ENCODE measurements around the gene PKNOX2.
A peak's percentile ranks its signal among the peaks of the same experiment; 100 is the strongest.

PKNOX2 gene

GRCh38 chr11:125262194-125262829, 97.8 kb downstream of the PKNOX2 start:
- Histone ChIP-seq H3K27me3 (ENCODE audit: control insufficient read depth in 1 of 2, insufficient read depth in 2 of 2, low read length in 2 of 2) (peaks cover 0 to 3% of the 10 kb centered on the region in 2 donors), H3K27ac (ENCODE audit: low read length) (no peak overlapping the region), H3K4me1 (ENCODE audit: control insufficient read depth, insufficient read depth, low read length) (peaks cover 17% of the 10 kb centered on the region)

GRCh38 chr11:125262830-125263218, 98.3 kb downstream of the PKNOX2 start:
- Histone ChIP-seq H3K27ac (ENCODE audit: low read length) (no peak overlapping the region), H3K4me1 (ENCODE audit: control insufficient read depth, insufficient read depth, low read length) (peaks cover 17% of the 10 kb centered on the region), H3K9me3 (ENCODE audit: control insufficient read depth in 2 of 2, low read length in 2 of 2) (no peaks in the 10 kb centered on the region), H3K4me3 (ENCODE audit: low read length in 2 of 2) (peak overlapping the region in 1 of 2 donors; percentile 47), H3K9ac (ENCODE audit: low read length in 2 of 2) (no peak overlapping the region), H3K36me3 (ENCODE audit: control insufficient read depth in 2 of 2, insufficient read depth in 2 of 2, low read length in 2 of 2) (no peaks in the 10 kb centered on the region), H3K27me3 (ENCODE audit: control insufficient read depth in 1 of 2, insufficient read depth in 2 of 2, low read length in 2 of 2) (peaks cover 0 to 3% of the 10 kb centered on the region in 2 donors)

More at GRCh38 chr11:125262194-125262829, 97.8 kb downstream of the PKNOX2 start:
- no peak overlapping the region for H3K9ac ChIP-seq (ENCODE audit: low read length in 2 of 2)
- no peak overlapping the region for H3K4me3 ChIP-seq (ENCODE audit: low read length in 2 of 2)
- H3K9me3 ChIP-seq (ENCODE audit: control insufficient read depth in 2 of 2, low read length in 2 of 2): no peaks in the 10 kb centered on the region
- no peaks in the 10 kb centered on the region for H3K36me3 ChIP-seq (ENCODE audit: control insufficient read depth in 2 of 2, insufficient read depth in 2 of 2, low read length in 2 of 2)

GRCh38 chr11:125263268-125263790, 98.8 kb downstream of the PKNOX2 start:
- Histone ChIP-seq H3K9ac (ENCODE audit: low read length in 2 of 2) (no peak overlapping the region), H3K4me1 (ENCODE audit: control insufficient read depth, insufficient read depth, low read length) (peaks cover 17% of the 10 kb centered on the region), H3K27me3 (ENCODE audit: control insufficient read depth in 1 of 2, insufficient read depth in 2 of 2, low read length in 2 of 2) (peaks cover 0 to 3% of the 10 kb centered on the region in 2 donors), H3K9me3 (ENCODE audit: control insufficient read depth in 2 of 2, low read length in 2 of 2) (no peaks in the 10 kb centered on the region), H3K27ac (ENCODE audit: low read length) (no peak overlapping the region), H3K36me3 (ENCODE audit: control insufficient read depth in 2 of 2, insufficient read depth in 2 of 2, low read length in 2 of 2) (no peaks in the 10 kb centered on the region), H3K4me3 (ENCODE audit: low read length in 2 of 2) (peak overlapping the region in 1 of 2 donors; percentile 47)

- H3K9me3 ChIP-seq (ENCODE audit: control insufficient read depth in 2 of 2, low read length in 2 of 2): no peaks in the 10 kb centered on the region
- H3K9ac ChIP-seq (ENCODE audit: low read length in 2 of 2): no peak overlapping the region
- no peak overlapping the region for H3K27ac ChIP-seq (ENCODE audit: low read length)
- no peaks in the 10 kb centered on the region for H3K36me3 ChIP-seq (ENCODE audit: control insufficient read depth in 2 of 2, insufficient read depth in 2 of 2, low read length in 2 of 2)
- H3K4me3 ChIP-seq (ENCODE audit: low read length in 2 of 2): no peak overlapping the region
- H3K4me1 ChIP-seq (ENCODE audit: control insufficient read depth, insufficient read depth, low read length): peaks cover 17% of the 10 kb centered on the region
- H3K27me3 ChIP-seq (ENCODE audit: control insufficient read depth in 1 of 2, insufficient read depth in 2 of 2, low read length in 2 of 2): peaks cover 0 to 3% of the 10 kb centered on the region in 2 donors
These were observed 99.8 kb downstream of the PKNOX2 start for GRCh38 chr11:125264100-125265022.

- Histone ChIP-seq H3K4me3 (ENCODE audit: low read length in 2 of 2) (no peak overlapping the region), H3K27me3 (ENCODE audit: control insufficient read depth in 1 of 2, insufficient read depth in 2 of 2, low read length in 2 of 2) (no peaks in the 10 kb centered on the region), H3K4me1 (ENCODE audit: control insufficient read depth, insufficient read depth, low read length) (peaks cover 11% of the 10 kb centered on the region), H3K9me3 (ENCODE audit: control insufficient read depth in 2 of 2, low read length in 2 of 2) (no peaks in the 10 kb centered on the region), H3K9ac (ENCODE audit: low read length in 2 of 2) (no peak overlapping the region), H3K36me3 (ENCODE audit: control insufficient read depth in 2 of 2, insufficient read depth in 2 of 2, low read length in 2 of 2) (peaks cover 0 to 2% of the 10 kb centered on the region in 2 donors), H3K27ac (ENCODE audit: low read length) (no peak overlapping the region)
These were observed 103.0 kb downstream of the PKNOX2 start for GRCh38 chr11:125267548-125267947.

- Histone ChIP-seq H3K4me3 (ENCODE audit: low read length in 2 of 2) (no peak overlapping the region), H3K4me1 (ENCODE audit: control insufficient read depth, insufficient read depth, low read length) (peaks cover 2% of the 10 kb centered on the region), H3K9me3 (ENCODE audit: control insufficient read depth in 2 of 2, low read length in 2 of 2) (no peaks in the 10 kb centered on the region), H3K27me3 (ENCODE audit: control insufficient read depth in 1 of 2, insufficient read depth in 2 of 2, low read length in 2 of 2) (no peaks in the 10 kb centered on the region), H3K9ac (ENCODE audit: low read length in 2 of 2) (no peak overlapping the region), H3K36me3 (ENCODE audit: control insufficient read depth in 2 of 2, insufficient read depth in 2 of 2, low read length in 2 of 2) (peaks cover 0 to 2% of the 10 kb centered on the region in 2 donors), H3K27ac (ENCODE audit: low read length) (no peak overlapping the region)
These were observed 104.1 kb downstream of the PKNOX2 start for GRCh38 chr11:125268611-125269010.

- H3K27ac ChIP-seq (ENCODE audit: low read length): no peak overlapping the region
- H3K27me3 ChIP-seq (ENCODE audit: control insufficient read depth in 1 of 2, insufficient read depth in 2 of 2, low read length in 2 of 2): no peaks in the 10 kb centered on the region
These were observed 105.6 kb downstream of the PKNOX2 start for GRCh38 chr11:125270106-125270505.

GRCh38 chr11:125270711-125271110, 106.2 kb downstream of the PKNOX2 start:
- Histone ChIP-seq H3K9me3 (ENCODE audit: control insufficient read depth in 2 of 2, low read length in 2 of 2) (no peaks in the 10 kb centered on the region), H3K27ac (ENCODE audit: low read length) (no peak overlapping the region), H3K36me3 (ENCODE audit: control insufficient read depth in 2 of 2, insufficient read depth in 2 of 2, low read length in 2 of 2) (peaks cover 0 to 2% of the 10 kb centered on the region in 2 donors)

More at GRCh38 chr11:125270106-125270505, 105.6 kb downstream of the PKNOX2 start:
- peaks cover 0 to 2% of the 10 kb centered on the region in 2 donors for H3K36me3 ChIP-seq (ENCODE audit: control insufficient read depth in 2 of 2, insufficient read depth in 2 of 2, low read length in 2 of 2)
- no peaks in the 10 kb centered on the region for H3K9me3 ChIP-seq (ENCODE audit: control insufficient read depth in 2 of 2, low read length in 2 of 2)
- no peak overlapping the region for H3K9ac ChIP-seq (ENCODE audit: low read length in 2 of 2)
- peaks cover 2% of the 10 kb centered on the region for H3K4me1 ChIP-seq (ENCODE audit: control insufficient read depth, insufficient read depth, low read length)
- no peak overlapping the region for H3K4me3 ChIP-seq (ENCODE audit: low read length in 2 of 2)

GRCh38 chr11:125271483-125272091, 107.0 kb downstream of the PKNOX2 start:
- no peak overlapping the region for H3K27ac ChIP-seq (ENCODE audit: low read length)
- H3K27me3 ChIP-seq (ENCODE audit: control insufficient read depth in 1 of 2, insufficient read depth in 2 of 2, low read length in 2 of 2): no peaks in the 10 kb centered on the region
- H3K9ac ChIP-seq (ENCODE audit: low read length in 2 of 2): no peak overlapping the region
- H3K4me3 ChIP-seq (ENCODE audit: low read length in 2 of 2): no peak overlapping the region
- no peaks in the 10 kb centered on the region for H3K9me3 ChIP-seq (ENCODE audit: control insufficient read depth in 2 of 2, low read length in 2 of 2)
- no peaks in the 10 kb centered on the region for H3K4me1 ChIP-seq (ENCODE audit: control insufficient read depth, insufficient read depth, low read length)
- H3K36me3 ChIP-seq (ENCODE audit: control insufficient read depth in 2 of 2, insufficient read depth in 2 of 2, low read length in 2 of 2): peaks cover 0 to 2% of the 10 kb centered on the region in 2 donors

More at GRCh38 chr11:125270711-125271110, 106.2 kb downstream of the PKNOX2 start:
- peaks cover under 1% of the 10 kb centered on the region for H3K4me1 ChIP-seq (ENCODE audit: control insufficient read depth, insufficient read depth, low read length)
- no peaks in the 10 kb centered on the region for H3K27me3 ChIP-seq (ENCODE audit: control insufficient read depth in 1 of 2, insufficient read depth in 2 of 2, low read length in 2 of 2)
- no peak overlapping the region for H3K9ac ChIP-seq (ENCODE audit: low read length in 2 of 2)
- H3K4me3 ChIP-seq (ENCODE audit: low read length in 2 of 2): no peak overlapping the region

GRCh38 chr11:125272092-125272491, 107.5 kb downstream of the PKNOX2 start:
- no peak overlapping the region for H3K9ac ChIP-seq (ENCODE audit: low read length in 2 of 2)
- peaks cover 0 to 2% of the 10 kb centered on the region in 2 donors for H3K36me3 ChIP-seq (ENCODE audit: control insufficient read depth in 2 of 2, insufficient read depth in 2 of 2, low read length in 2 of 2)
- H3K4me1 ChIP-seq (ENCODE audit: control insufficient read depth, insufficient read depth, low read length): no peaks in the 10 kb centered on the region
- H3K27me3 ChIP-seq (ENCODE audit: control insufficient read depth in 1 of 2, insufficient read depth in 2 of 2, low read length in 2 of 2): no peaks in the 10 kb centered on the region
- no peak overlapping the region for H3K4me3 ChIP-seq (ENCODE audit: low read length in 2 of 2)
- no peaks in the 10 kb centered on the region for H3K9me3 ChIP-seq (ENCODE audit: control insufficient read depth in 2 of 2, low read length in 2 of 2)
- H3K27ac ChIP-seq (ENCODE audit: low read length): no peak overlapping the region

Measured in stomach smooth muscle (tissue), 2 donors.